Mucosa of descending colon (tissue), 3 donors: Measurements from ENCODE around the gene PHAX. TPM values are rescaled to one million over a fixed set of nuclear protein-coding genes. Genes with fewer than 3 reads are reported as not detected.

ENCODE experiments used
- ATAC-seq: fragments of 200-7000 bp; cut with Tn5 transposase; one replicate; pipeline ENCODE4 v1.9.1; 2020; ENCODE audit warnings: mild to moderate bottlenecking, moderate library complexity
- DNase-seq, 3 donors: peaks; one replicate each; pipeline ENCODE4 v3.0.0-alpha.2; 2020
- H3K36me3 ChIP-seq: fragments of 200-600 bp; one replicate; pipeline ENCODE4 v1.8.0; 2021; ENCODE audit warnings: low read depth, mild to moderate bottlenecking
- H3K4me1 ChIP-seq: fragments of 200-600 bp; one replicate; pipeline ENCODE4 v1.8.0; 2021; ENCODE audit warnings: low read depth, mild to moderate bottlenecking
- H3K4me3 ChIP-seq: fragments of 200-600 bp; one replicate; pipeline ENCODE4 v1.8.0; 2021; ENCODE audit warnings: mild to moderate bottlenecking
- H3K9me3 ChIP-seq: fragments of 200-600 bp; one replicate; pipeline ENCODE4 v1.8.0; 2021; ENCODE audit warnings: mild to moderate bottlenecking
- intact Hi-C, 2 donors: fragments of 100-400 bp; cut with DNase I in 1 of 2; cut with micrococcal nuclease in 1 of 2; formaldehyde crosslinking; loops; one replicate each; pipeline versions ENCODE4 v1.11.0 to v1.11.1; 2022; cut with DNase I, micrococcal nuclease
- total RNA-seq, 3 donors: library from RNA; stranded (reverse); fragmentation: NEBNext Ultra II Directional in 2 of 3; extraction: Animal tissue kit (Norgen Biotek cat#: 25700) in 2 of 3; gene quantifications; one replicate each; pipeline versions ENCODE4 v1.2.1 to v1.2.4, GENCODE V29; 2021 to 2023
- TF ChIP-seq, protein P1 (sequence below): fragments of 200-600 bp; IDR thresholded peaks from one replicate; pipeline ENCODE4 v1.8.0; 2022; ENCODE audit warnings: antibody characterized with exemption, mild to moderate bottlenecking
- donor health status: DM: no; HTN: no; CAD: no; lungs with moderate emphysema.
- donor health status: DM: no; HTN: no; CAD: no.
- donor health status: DM: no; HTN: yes; CAD: no.

The PHAX gene
- total RNA-seq, 3 donors from 2014 or later = 30.8 to 43.3 (median 34.0) TPM

DNA sequence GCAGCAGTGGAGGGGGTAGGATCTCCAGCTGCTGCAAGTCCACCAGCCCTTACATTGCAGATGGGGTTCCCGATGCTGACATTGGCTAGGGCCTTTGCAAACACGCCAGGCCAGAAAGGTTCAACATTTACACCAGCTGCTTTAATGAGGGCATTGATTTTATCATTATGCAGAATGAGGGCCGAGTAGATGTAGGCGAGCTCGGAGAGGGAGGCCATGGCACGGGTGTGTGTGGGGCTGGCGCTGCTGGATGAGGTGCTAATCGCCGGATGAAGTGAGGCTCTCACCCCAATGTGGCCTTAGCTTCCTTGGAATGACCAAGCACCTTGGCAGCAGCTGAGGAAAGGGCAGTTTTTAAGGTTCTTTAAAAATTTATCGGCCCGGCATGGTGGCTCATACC lies 27.4 kb downstream of the PHAX start:
- no peak overlapping the region for H3K4me3 ChIP-seq
- ATAC-seq (no peak), DNase-seq (no peak)
- no peaks in the 10 kb centered on the region for H3K9me3 ChIP-seq
- TF ChIP-seq, protein P1, sequence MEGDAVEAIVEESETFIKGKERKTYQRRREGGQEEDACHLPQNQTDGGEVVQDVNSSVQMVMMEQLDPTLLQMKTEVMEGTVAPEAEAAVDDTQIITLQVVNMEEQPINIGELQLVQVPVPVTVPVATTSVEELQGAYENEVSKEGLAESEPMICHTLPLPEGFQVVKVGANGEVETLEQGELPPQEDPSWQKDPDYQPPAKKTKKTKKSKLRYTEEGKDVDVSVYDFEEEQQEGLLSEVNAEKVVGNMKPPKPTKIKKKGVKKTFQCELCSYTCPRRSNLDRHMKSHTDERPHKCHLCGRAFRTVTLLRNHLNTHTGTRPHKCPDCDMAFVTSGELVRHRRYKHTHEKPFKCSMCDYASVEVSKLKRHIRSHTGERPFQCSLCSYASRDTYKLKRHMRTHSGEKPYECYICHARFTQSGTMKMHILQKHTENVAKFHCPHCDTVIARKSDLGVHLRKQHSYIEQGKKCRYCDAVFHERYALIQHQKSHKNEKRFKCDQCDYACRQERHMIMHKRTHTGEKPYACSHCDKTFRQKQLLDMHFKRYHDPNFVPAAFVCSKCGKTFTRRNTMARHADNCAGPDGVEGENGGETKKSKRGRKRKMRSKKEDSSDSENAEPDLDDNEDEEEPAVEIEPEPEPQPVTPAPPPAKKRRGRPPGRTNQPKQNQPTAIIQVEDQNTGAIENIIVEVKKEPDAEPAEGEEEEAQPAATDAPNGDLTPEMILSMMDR = no peak
- no peaks in the 10 kb centered on the region for H3K36me3 ChIP-seq
- peaks cover 8% of the 10 kb centered on the region for H3K4me1 ChIP-seq
- intact Hi-C loops = no loop called here

DNA sequence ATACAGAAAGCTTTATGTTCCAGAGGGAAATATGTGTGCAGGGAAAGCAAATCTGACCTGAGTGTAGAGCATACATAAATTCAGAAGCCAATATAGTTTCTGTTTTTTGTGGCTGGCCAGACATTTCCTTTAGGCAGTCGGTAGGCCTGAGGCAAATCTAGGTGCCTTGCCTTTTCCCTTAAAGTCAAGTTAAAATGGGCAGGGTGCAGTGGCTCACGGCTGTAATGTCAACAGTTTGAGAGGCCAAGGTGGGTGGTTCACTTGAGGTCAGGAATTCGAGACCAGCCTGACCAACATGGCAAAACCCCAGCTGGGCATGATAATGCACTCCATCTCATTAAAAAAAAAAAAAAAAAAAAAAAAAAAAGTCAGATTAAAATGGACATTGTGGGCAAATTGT lies 31.2 kb downstream of the PHAX start:
- TF ChIP-seq, protein P1 = no peak
- intact Hi-C loops = no loop called here
- Histone ChIP-seq H3K36me3 (no peaks in the 10 kb centered on the region), H3K4me3 (no peak overlapping the region), H3K4me1 (no peaks in the 10 kb centered on the region), H3K9me3 (no peaks in the 10 kb centered on the region)
- ATAC-seq (no peak), DNase-seq (no peak)

DNA sequence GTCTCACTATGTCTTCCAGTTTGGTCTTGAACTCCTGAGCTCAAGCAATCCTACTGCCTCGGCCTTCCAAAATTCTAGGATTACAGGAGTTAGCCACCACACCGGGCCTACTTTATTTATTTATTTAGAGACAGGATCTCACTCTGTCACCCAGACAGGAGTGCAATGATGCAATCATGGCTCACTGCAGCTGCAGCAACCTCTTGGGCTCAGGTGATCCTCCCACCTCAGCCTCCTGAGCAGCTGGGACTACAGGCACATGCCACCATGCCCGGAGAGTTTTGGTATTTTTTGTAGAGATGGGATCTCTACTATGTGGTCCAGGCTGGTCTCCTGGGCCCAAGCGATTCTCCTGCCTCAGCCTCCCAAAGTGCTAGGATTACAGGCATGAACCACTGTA lies 32.8 kb downstream of the PHAX start:
- DNase-seq (no peak), ATAC-seq (no peak)
- no peaks in the 10 kb centered on the region for H3K4me1 ChIP-seq
- H3K4me3 ChIP-seq = no peak overlapping the region
- TF ChIP-seq, protein P1 = no peak
- H3K9me3 ChIP-seq = no peaks in the 10 kb centered on the region
- no peaks in the 10 kb centered on the region for H3K36me3 ChIP-seq
- intact Hi-C loops = no loop called here

DNA sequence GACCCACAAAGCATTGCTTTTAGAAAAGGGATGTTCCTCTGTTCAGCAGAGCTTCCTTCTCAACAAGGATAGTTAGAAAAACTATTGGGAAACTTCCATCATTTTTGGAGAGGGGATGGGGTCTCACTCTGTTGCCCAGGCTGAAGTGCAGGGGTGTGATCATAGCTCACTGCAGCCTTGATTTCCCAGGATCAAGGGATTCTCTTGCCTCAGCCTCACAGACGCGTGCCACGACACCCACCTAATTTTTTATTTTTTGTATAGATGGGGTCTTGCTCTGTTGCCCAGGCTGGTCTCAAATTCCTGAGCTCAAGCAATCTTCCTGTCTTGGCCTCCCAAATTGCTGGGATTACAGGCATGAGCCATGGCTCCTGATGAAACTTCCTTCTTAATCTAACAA lies 34.8 kb downstream of the PHAX start:
- H3K9me3 ChIP-seq = no peaks in the 10 kb centered on the region
- TF ChIP-seq, protein P1 = no peak
- H3K4me1 ChIP-seq = no peaks in the 10 kb centered on the region
- DNase-seq (no peak), ATAC-seq (no peak)
- no peaks in the 10 kb centered on the region for H3K36me3 ChIP-seq
- H3K4me3 ChIP-seq = no peak overlapping the region
- intact Hi-C loops = no loop called here

DNA sequence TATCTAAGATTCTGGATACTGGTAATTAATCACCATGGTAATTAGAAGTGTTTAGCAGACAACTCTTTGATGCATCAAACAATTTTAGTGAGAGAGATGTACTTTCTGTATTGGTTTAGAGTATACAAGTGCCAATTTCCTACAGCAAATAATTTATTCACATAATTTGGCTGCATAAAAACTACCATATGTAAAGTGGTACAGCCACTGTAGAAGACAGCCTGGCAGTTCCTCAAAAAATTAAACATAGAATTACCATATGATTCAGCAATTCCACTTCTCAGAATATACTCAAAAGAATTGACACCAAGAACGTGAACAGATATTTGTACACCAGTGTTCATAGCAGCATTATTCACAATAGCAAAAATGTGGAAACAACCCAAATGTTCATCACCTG lies 36.2 kb downstream of the PHAX start:
- Histone ChIP-seq H3K4me3 (no peak overlapping the region), H3K9me3 (no peaks in the 10 kb centered on the region), H3K4me1 (no peaks in the 10 kb centered on the region), H3K36me3 (no peaks in the 10 kb centered on the region)
- no peak for DNase-seq
- intact Hi-C loops = no loop called here
- TF ChIP-seq, protein P1 = no peak
- no peak for ATAC-seq

DNA sequence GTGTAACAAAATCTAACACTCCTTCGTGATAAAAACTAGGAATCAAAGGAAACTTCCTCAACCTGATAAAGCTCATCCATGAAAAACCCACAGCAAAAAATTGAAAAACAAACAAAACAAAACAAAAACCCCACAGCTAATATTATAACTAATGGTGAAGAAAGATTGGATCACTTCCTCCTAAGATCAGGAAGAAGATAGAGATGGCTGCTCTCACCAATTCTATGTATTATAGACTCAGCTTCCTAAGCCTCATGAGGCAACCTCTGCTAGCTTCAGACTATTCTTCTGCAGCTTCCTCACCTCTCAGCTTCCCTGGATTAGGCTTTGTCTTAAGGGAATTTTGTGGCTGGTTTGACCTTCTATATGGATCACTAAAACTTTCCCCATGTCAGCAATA lies 40.1 kb downstream of the PHAX start:
- H3K4me1 ChIP-seq = no peaks in the 10 kb centered on the region
- TF ChIP-seq, protein P1 = no peak
- ATAC-seq (no peak), DNase-seq (no peak)
- H3K9me3 ChIP-seq = peaks cover 7% of the 10 kb centered on the region
- H3K4me3 ChIP-seq = no peak overlapping the region
- no peaks in the 10 kb centered on the region for H3K36me3 ChIP-seq
- intact Hi-C loops = no loop called here
